Umbilical cord (tissue), 2 donors: ENCODE results near the gene SLC5A10. TPM values are rescaled to one million over a fixed set of nuclear protein-coding genes. Genes with fewer than 3 reads are reported as not detected.

Experiments
- DNase-seq: peaks from one replicate; pipeline ENCODE4 v3.0.0-alpha.2; 2015; ENCODE audit warnings: low spot score
- total RNA-seq: library from RNA; depleted of rRNA; stranded (reverse); fragments of >200 nt; gene quantifications from one replicate; pipeline ENCODE4 v1.2.3, GENCODE V29; 2014; ENCODE audit warnings: low replicate concordance; ENCODE audit not compliant: insufficient read depth

Gene SLC5A10
- total RNA-seq, 1 donor from 2014 or later = 0.48 TPM

- no peak for DNase-seq
Observed at GRCh38 chr17:18964550-18964949, 12.6 kb downstream of the SLC5A10 start.

GRCh38 chr17:18965530-18966236 is 13.7 kb downstream of the SLC5A10 start:
- no peak for DNase-seq

- DNase-seq = peak; percentile 57
Observed at GRCh38 chr17:18966831-18967624, 15.1 kb downstream of the SLC5A10 start.

- peak; percentile 11 for DNase-seq
Observed at GRCh38 chr17:18967916-18968315, 16.0 kb downstream of the SLC5A10 start.

GRCh38 chr17:18968345-18968744 is 16.4 kb downstream of the SLC5A10 start:
- peak; percentile 19 for DNase-seq

GRCh38 chr17:18968945-18969887 is 17.3 kb downstream of the SLC5A10 start:
- peak; percentile 28 for DNase-seq

- no peak for DNase-seq
Observed at GRCh38 chr17:18970582-18971480, 18.9 kb downstream of the SLC5A10 start.

- no peak for DNase-seq
Observed at GRCh38 chr17:18971801-18972200, 19.8 kb downstream of the SLC5A10 start.

- DNase-seq = no peak
Observed at GRCh38 chr17:18974407-18975149, 22.6 kb downstream of the SLC5A10 start.

- DNase-seq = no peak
Observed at GRCh38 chr17:18975597-18975996, 23.6 kb downstream of the SLC5A10 start.

GRCh38 chr17:18976201-18976600 is 24.2 kb downstream of the SLC5A10 start:
- DNase-seq = no peak

- DNase-seq = no peak
Observed at GRCh38 chr17:18977021-18977420, 25.1 kb downstream of the SLC5A10 start.

- no peak for DNase-seq
Observed at GRCh38 chr17:18977646-18978045, 25.7 kb downstream of the SLC5A10 start.

- no peak for DNase-seq
Observed at GRCh38 chr17:18978050-18978449, 26.1 kb downstream of the SLC5A10 start.

- no peak for DNase-seq
Observed at GRCh38 chr17:18978655-18979054, 26.7 kb downstream of the SLC5A10 start.

GRCh38 chr17:18980682-18981334 is 28.8 kb downstream of the SLC5A10 start:
- no peak for DNase-seq

- DNase-seq = no peak
Observed at GRCh38 chr17:18981335-18981641, 29.3 kb downstream of the SLC5A10 start.

GRCh38 chr17:18981642-18982424 is 29.9 kb downstream of the SLC5A10 start:
- no peak for DNase-seq
